Measurements from ENCODE around the gene STAG1. TPM values are rescaled to one million over a fixed set of nuclear protein-coding genes. Genes with fewer than 3 reads are reported as not detected.
"Not testable (repeated sequence)": the region's sequence is repeated elsewhere in the genome, so short reads cannot be mapped to it uniquely, and the experiment has no call there.

The STAG1 gene
- total RNA-seq, 2 experiments from 2014 or later, result 41.2 to 44.8 TPM

- DNase-seq (no peak), ATAC-seq (no peak)
- Mint-ChIP-seq H3K9me3 (ENCODE audit: low read depth) (no peaks in the 10 kb centered on the region), H3K27me3 (no peaks in the 10 kb centered on the region), H3K4me3 (no peak overlapping the region), H3K36me3 (peaks cover 10% of the 10 kb centered on the region), H3K27ac (no peak overlapping the region), H3K4me1 (peaks cover 6% of the 10 kb centered on the region)
- CTCF ChIA-PET, result interaction anchor here (1.1 kb wide), 1 partner anchor 76 kb away, joined by 3 read pairs; the partner anchor contains the start of gene STAG1
These were observed 76.2 kb downstream of the STAG1 start for GRCh38 chr3:136676009-136676408.

- Mint-ChIP-seq H3K4me3 (no peak overlapping the region), H3K9me3 (ENCODE audit: low read depth) (no peaks in the 10 kb centered on the region)
- no peak for ATAC-seq
These were observed 76.9 kb downstream of the STAG1 start for GRCh38 chr3:136675150-136675858.

GRCh38 chr3:136672457-136672856 lies 79.7 kb downstream of the STAG1 start:
- H3K4me3 Mint-ChIP-seq, result no peak overlapping the region
- ATAC-seq (no peak), DNase-seq (no peak)
- peaks cover 22% of the 10 kb centered on the region for H3K36me3 Mint-ChIP-seq
- no peaks in the 10 kb centered on the region for H3K27me3 Mint-ChIP-seq
- CTCF ChIA-PET, result interaction anchor here (1.2 kb wide), 1 partner anchor 80 kb away, joined by 3 read pairs; the partner anchor contains the start of gene STAG1
- H3K9me3 Mint-ChIP-seq (ENCODE audit: low read depth), result no peaks in the 10 kb centered on the region
- no peak overlapping the region for H3K27ac Mint-ChIP-seq
- peaks cover 6% of the 10 kb centered on the region for H3K4me1 Mint-ChIP-seq

More at GRCh38 chr3:136675150-136675858, 76.9 kb downstream of the STAG1 start:
- CTCF ChIA-PET, result no interaction called here
- peaks cover 10% of the 10 kb centered on the region for H3K36me3 Mint-ChIP-seq
- H3K27ac Mint-ChIP-seq, result no peak overlapping the region
- H3K4me1 Mint-ChIP-seq, result peaks cover 6% of the 10 kb centered on the region
- no peak for DNase-seq
- H3K27me3 Mint-ChIP-seq, result no peaks in the 10 kb centered on the region

- ATAC-seq, result no peak
- H3K4me3 Mint-ChIP-seq, result no peak overlapping the region
- peaks cover 25% of the 10 kb centered on the region for H3K36me3 Mint-ChIP-seq
- H3K27ac Mint-ChIP-seq, result no peak overlapping the region
- no peak for DNase-seq
- no peaks in the 10 kb centered on the region for H3K27me3 Mint-ChIP-seq
- peaks cover 6% of the 10 kb centered on the region for H3K4me1 Mint-ChIP-seq
- CTCF ChIA-PET, result no interaction called here
- no peaks in the 10 kb centered on the region for H3K9me3 Mint-ChIP-seq (ENCODE audit: low read depth)
These were observed 80.3 kb downstream of the STAG1 start for GRCh38 chr3:136671921-136672320.

- DNase-seq, result no peak
- CTCF ChIA-PET, result interaction anchor here (1.0 kb wide), 1 partner anchor 82 kb away, joined by 3 read pairs; the partner anchor contains the start of gene STAG1
- peaks cover 3% of the 10 kb centered on the region for H3K4me1 Mint-ChIP-seq
- no peak overlapping the region for H3K4me3 Mint-ChIP-seq
- no peak for ATAC-seq
- no peak overlapping the region for H3K27ac Mint-ChIP-seq
- H3K9me3 Mint-ChIP-seq (ENCODE audit: low read depth), result no peaks in the 10 kb centered on the region
- H3K36me3 Mint-ChIP-seq, result peaks cover 25% of the 10 kb centered on the region
- no peaks in the 10 kb centered on the region for H3K27me3 Mint-ChIP-seq
These were observed 82.0 kb downstream of the STAG1 start for GRCh38 chr3:136670166-136670565.

- no peaks in the 10 kb centered on the region for H3K4me1 Mint-ChIP-seq
- no peaks in the 10 kb centered on the region for H3K27me3 Mint-ChIP-seq
- ATAC-seq, result no peak
- H3K27ac Mint-ChIP-seq, result no peak overlapping the region
- CTCF ChIA-PET, result no interaction called here
- no peak for DNase-seq
- H3K36me3 Mint-ChIP-seq, result peaks cover 20% of the 10 kb centered on the region
- no peak overlapping the region for H3K4me3 Mint-ChIP-seq
- no peaks in the 10 kb centered on the region for H3K9me3 Mint-ChIP-seq (ENCODE audit: low read depth)
These were observed 85.1 kb downstream of the STAG1 start for GRCh38 chr3:136667081-136667480.

- H3K27ac Mint-ChIP-seq; H3K27me3 Mint-ChIP-seq; DNase-seq; ATAC-seq; CTCF ChIA-PET; H3K4me3 Mint-ChIP-seq; H3K4me1 Mint-ChIP-seq; H3K9me3 Mint-ChIP-seq (ENCODE audit: low read depth): not testable (repeated sequence)
- H3K36me3 Mint-ChIP-seq, result peaks cover 24% of the 10 kb centered on the region
These were observed 85.9 kb downstream of the STAG1 start for GRCh38 chr3:136666301-136666700.

- H3K4me1 Mint-ChIP-seq, result no peaks in the 10 kb centered on the region
- H3K27me3 Mint-ChIP-seq, result no peaks in the 10 kb centered on the region
- H3K4me3 Mint-ChIP-seq, result no peak overlapping the region
- H3K27ac Mint-ChIP-seq, result no peak overlapping the region
- DNase-seq (no peak), ATAC-seq (no peak)
- H3K36me3 Mint-ChIP-seq, result peaks cover 19% of the 10 kb centered on the region
- CTCF ChIA-PET, result interaction anchor here (0.6 kb wide), 1 partner anchor 1939 kb away, joined by 3 read pairs; no protein-coding TSS in a partner anchor
- H3K9me3 Mint-ChIP-seq (ENCODE audit: low read depth), result no peaks in the 10 kb centered on the region
These were observed 87.4 kb downstream of the STAG1 start for GRCh38 chr3:136664771-136665170.

GRCh38 chr3:136661282-136661681 lies 90.9 kb downstream of the STAG1 start:
- no peaks in the 10 kb centered on the region for H3K4me1 Mint-ChIP-seq
- no peaks in the 10 kb centered on the region for H3K27me3 Mint-ChIP-seq
- DNase-seq (no peak), ATAC-seq (no peak)
- no peak overlapping the region for H3K27ac Mint-ChIP-seq
- CTCF ChIA-PET, result no interaction called here
- H3K4me3 Mint-ChIP-seq, result no peak overlapping the region
- peaks cover 11% of the 10 kb centered on the region for H3K36me3 Mint-ChIP-seq
- no peaks in the 10 kb centered on the region for H3K9me3 Mint-ChIP-seq (ENCODE audit: low read depth)

GRCh38 chr3:136658946-136659682 lies 93.1 kb downstream of the STAG1 start:
- no peaks in the 10 kb centered on the region for H3K4me1 Mint-ChIP-seq
- CTCF ChIA-PET, result no interaction called here
- H3K4me3 Mint-ChIP-seq, result no peak overlapping the region
- H3K36me3 Mint-ChIP-seq, result peaks cover 26% of the 10 kb centered on the region
- no peak for DNase-seq
- no peak for ATAC-seq
- peaks cover 2% of the 10 kb centered on the region for H3K9me3 Mint-ChIP-seq (ENCODE audit: low read depth)
- H3K27me3 Mint-ChIP-seq, result no peaks in the 10 kb centered on the region
- no peak overlapping the region for H3K27ac Mint-ChIP-seq

GRCh38 chr3:136657526-136657925 lies 94.7 kb downstream of the STAG1 start:
- peaks cover 9% of the 10 kb centered on the region for H3K9me3 Mint-ChIP-seq (ENCODE audit: low read depth)
- H3K4me1 Mint-ChIP-seq, result no peaks in the 10 kb centered on the region
- H3K4me3 Mint-ChIP-seq, result no peak overlapping the region
- DNase-seq (no peak), ATAC-seq (no peak)
- peaks cover 36% of the 10 kb centered on the region for H3K36me3 Mint-ChIP-seq
- CTCF ChIA-PET, result no interaction called here
- H3K27ac Mint-ChIP-seq, result no peak overlapping the region
- H3K27me3 Mint-ChIP-seq, result no peaks in the 10 kb centered on the region

- H3K27me3 Mint-ChIP-seq, result no peaks in the 10 kb centered on the region
- H3K9me3 Mint-ChIP-seq (ENCODE audit: low read depth), result peaks cover 11% of the 10 kb centered on the region
- H3K4me1 Mint-ChIP-seq, result no peaks in the 10 kb centered on the region
- H3K36me3 Mint-ChIP-seq, result peaks cover 40% of the 10 kb centered on the region
- no peak for ATAC-seq
- DNase-seq, result no peak
- H3K4me3 Mint-ChIP-seq, result no peak overlapping the region
- CTCF ChIA-PET, result no interaction called here
- no peak overlapping the region for H3K27ac Mint-ChIP-seq
These were observed 98.5 kb downstream of the STAG1 start for GRCh38 chr3:136653628-136654027.

- peaks cover 40% of the 10 kb centered on the region for H3K36me3 Mint-ChIP-seq
- H3K4me1 Mint-ChIP-seq, result no peaks in the 10 kb centered on the region
- no peak overlapping the region for H3K4me3 Mint-ChIP-seq
- ATAC-seq (no peak), DNase-seq (no peak)
- no peaks in the 10 kb centered on the region for H3K27me3 Mint-ChIP-seq
- CTCF ChIA-PET, result no interaction called here
- H3K27ac Mint-ChIP-seq, result no peak overlapping the region
- H3K9me3 Mint-ChIP-seq (ENCODE audit: low read depth), result peaks cover 11% of the 10 kb centered on the region
These were observed 100.6 kb downstream of the STAG1 start for GRCh38 chr3:136651581-136651980.

GRCh38 chr3:136650461-136650860 lies 101.7 kb downstream of the STAG1 start:
- DNase-seq (no peak), ATAC-seq (no peak)
- Mint-ChIP-seq H3K9me3 (ENCODE audit: low read depth) (peaks cover 11% of the 10 kb centered on the region), H3K4me3 (no peak overlapping the region), H3K36me3 (peaks cover 37% of the 10 kb centered on the region), H3K4me1 (peaks cover 7% of the 10 kb centered on the region), H3K27me3 (no peaks in the 10 kb centered on the region), H3K27ac (no peak overlapping the region)
- CTCF ChIA-PET, result no interaction called here
